H1 (cell line): ENCODE data around the gene HES4.
"Not testable (repeated sequence)": the region's sequence is repeated elsewhere in the genome, so short reads cannot be mapped to it uniquely, and the experiment has no call there.

ENCODE experiments used
- EP300 ChIP-seq, 2 experiments: IDR thresholded peaks; 1 replicate in 1 of 2; 2 replicates in 1 of 2; pipeline ENCODE4 v1.6.1; 2011 to 2012; ENCODE audit warnings: low read depth in 2 of 2, low read length in 2 of 2, mild to moderate bottlenecking in 2 of 2, borderline replicate concordance in 1 of 2, inconsistent platforms in 1 of 2, moderate library complexity in 1 of 2
- POLR2AphosphoS5 ChIP-seq: IDR thresholded peaks from 2 replicates; pipeline ENCODE4 v1.6.1; 2011; ENCODE audit warnings: low read depth, low read length

DNA sequence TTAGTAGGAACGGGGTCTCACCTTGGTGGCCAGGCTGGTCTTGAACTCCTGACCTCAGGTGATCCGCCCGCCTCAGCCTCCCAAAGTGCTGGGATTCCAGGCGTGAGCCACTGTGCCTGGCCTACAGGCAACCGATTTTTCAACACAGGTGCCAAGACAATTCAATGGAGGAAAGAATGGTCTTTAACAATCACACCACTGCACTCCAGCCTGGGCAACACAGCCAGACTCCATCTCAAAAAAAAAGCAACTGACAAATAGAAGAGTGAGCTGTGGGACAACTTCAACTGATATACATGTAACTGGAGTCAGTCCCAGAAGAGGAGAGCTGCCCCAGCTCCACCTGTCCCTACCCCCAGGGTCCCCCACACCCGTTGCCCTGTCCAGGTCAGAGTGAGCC is 5.4 kb downstream of the HES4 start:
- TF ChIP-seq EP300 (IDR thresholded peaks at IDR 0.05; ENCODE audit: borderline replicate concordance in 1 of 2, low read depth in 2 of 2, low read length in 2 of 2); POLR2AphosphoS5: not testable (repeated sequence)
